HepG2 (cell line): ENCODE results near the gene MSI2. TPM values are rescaled to one million over a fixed set of nuclear protein-coding genes. Genes with fewer than 3 reads are reported as not detected.
A peak's percentile ranks its signal among the peaks of the same experiment; 100 is the strongest.

ENCODE experiments used
- ATAC-seq: fragments of 200-7000 bp; cut with Tn5 transposase; 3 replicates; pipeline ENCODE4 v1.9.1; 2020; ENCODE audit warnings: mild to moderate bottlenecking, moderate library complexity
- BruUV-seq: library from RNA; stranded (reverse); fragments of 400-500 nt; replicated peaks from 2 replicates; lab custom pipeline; 2021; lab: Mats Ljungman, UMichigan
- CTCF ChIA-PET: fragments of 300-600 bp; formaldehyde crosslinking; extraction: SDS; loops from one replicate; lab custom pipeline; 2021; ENCODE audit warnings: low total read pairs, inconsistent platforms, low intra/inter-chr PET ratio; lab: Yijun Ruan, JAX
- POLR2A ChIA-PET: fragments of 350-600 bp; sonication (Branson Sonifier 250); formaldehyde crosslinking; loops from one replicate; lab custom pipeline; 2020; ENCODE audit warnings: antibody characterized with exemption, inconsistent platforms; lab: Yijun Ruan, JAX
- DNase-seq: peaks from one replicate; pipeline ENCODE4 v3.0.0-alpha.2; 2015; ENCODE audit warnings: low spot score
- FAIRE-seq: peaks from 3 replicates; lab custom pipeline; 2011; peaks lifted over from hg19 to GRCh38; lab: Jason Lieb, UNC
- H2AFZ ChIP-seq: one replicate; pipeline ENCODE4 v1.6.1; 2011; ENCODE audit warnings: low read length, inconsistent platforms
- H3K27ac ChIP-seq: fragments of 300-600 bp; 3 replicates; pipeline ENCODE4 v1.8.0; 2011; ENCODE audit warnings: mixed run types, mild to moderate bottlenecking, mixed read lengths, low read length, inconsistent platforms; ENCODE audit not compliant: insufficient read depth; ENCODE audit errors: extremely low read length
- H3K27me3 ChIP-seq, 2 experiments: fragments of 200-600 bp in 1 of 2; 2 replicates in 1 of 2; 3 replicates in 1 of 2; pipeline versions ENCODE4 v1.6.0 to v1.8.0; 2011; ENCODE audit warnings: low read length in 2 of 2, mild to moderate bottlenecking in 2 of 2, moderate library complexity in 2 of 2, inconsistent platforms in 1 of 2; ENCODE audit not compliant: insufficient read depth in 2 of 2, control insufficient read depth in 1 of 2
- H3K36me3 ChIP-seq, 2 experiments: fragments of 200-600 bp in 1 of 2; replicated peaks in 1 of 2; 2 replicates in 1 of 2; 3 replicates in 1 of 2; pipeline versions ENCODE4 v1.5.1 to v1.8.0; 2011; ENCODE audit warnings: low read length in 2 of 2, inconsistent platforms in 1 of 2; ENCODE audit not compliant: insufficient read depth in 2 of 2, control insufficient read depth in 1 of 2
- H3K4me1 ChIP-seq: 2 replicates; pipeline ENCODE4 v1.5.1; 2012; ENCODE audit warnings: low read length, inconsistent platforms; ENCODE audit not compliant: insufficient read depth
- H3K4me2 ChIP-seq: 2 replicates; pipeline ENCODE4 v1.6.0; 2011; ENCODE audit warnings: low read depth, low read length, inconsistent platforms
- H3K4me3 ChIP-seq, 3 experiments: fragments of 200-600 bp in 1 of 3; sonication (generic), shearing (Covaris generic) in 1 of 3; replicated peaks in 1 of 3; 2 replicates each; pipeline ENCODE4 v1.5.1; 2011 to 2016; ENCODE audit warnings: low read length in 3 of 3, inconsistent platforms in 2 of 3, low read depth in 2 of 3, mild to moderate bottlenecking in 2 of 3, control low read depth in 1 of 3, mixed read lengths in 1 of 3; ENCODE audit not compliant: insufficient read depth in 1 of 3
- H3K79me2 ChIP-seq: one replicate; pipeline ENCODE4 v1.6.1; 2011; ENCODE audit warnings: low read length, inconsistent platforms; ENCODE audit not compliant: insufficient read depth
- H3K9ac ChIP-seq: 2 replicates; pipeline ENCODE4 v1.6.0; 2011; ENCODE audit warnings: mild to moderate bottlenecking, low read depth, low read length, inconsistent platforms; ENCODE audit not compliant: insufficient read depth
- H3K9me3 ChIP-seq: 2 replicates; pipeline ENCODE4 v1.5.1; 2012; ENCODE audit warnings: mild to moderate bottlenecking, low read length
- H4K20me1 ChIP-seq: 2 replicates; pipeline ENCODE4 v1.6.0; 2011; ENCODE audit warnings: inconsistent platforms, mild to moderate bottlenecking, low read length, moderate library complexity; ENCODE audit not compliant: insufficient read depth
- ARHGAP35 ChIP-seq: sonication (generic); formaldehyde crosslinking; IDR thresholded peaks from 2 replicates; pipeline ENCODE4 v1.9.0; 2022; ENCODE audit warnings: mild to moderate bottlenecking, inconsistent platforms, moderate library complexity, missing genetic modification reagents, borderline replicate concordance
- KLF16 ChIP-seq, 2 experiments: sonication (generic) in 1 of 2; formaldehyde crosslinking in 1 of 2; IDR thresholded peaks; 2 replicates each; pipeline versions ENCODE4 v1.6.1 to v1.8.0; 2016 to 2023; ENCODE audit warnings: missing genetic modification reagents in 2 of 2, missing compliant biosample characterization in 1 of 2
- NFE2L2 ChIP-seq: fragments of 150-350 bp; IDR thresholded peaks from 2 replicates; pipeline ENCODE4 v1.6.1; 2014; ENCODE audit warnings: low read length
- RAD21 ChIP-seq: fragments of 450-650 bp; formaldehyde crosslinking; IDR thresholded peaks from 2 replicates; pipeline ENCODE4 v1.5.0; 2020; ENCODE audit warnings: mild to moderate bottlenecking
- XBP1 ChIP-seq: sonication (generic); formaldehyde crosslinking; IDR thresholded peaks from 2 replicates; pipeline ENCODE4 v1.5.0; 2020; ENCODE audit warnings: missing genetic modification reagents
- ZBTB21 ChIP-seq: sonication (generic); formaldehyde crosslinking; IDR thresholded peaks from 2 replicates; pipeline ENCODE4 v1.4.0; 2020; ENCODE audit warnings: missing genetic modification reagents
- ZFP37 ChIP-seq: sonication (generic); formaldehyde crosslinking; IDR thresholded peaks from 2 replicates; pipeline ENCODE4 v1.4.0; 2020; ENCODE audit warnings: missing genetic modification reagents, borderline replicate concordance
- ZNF101 ChIP-seq: sonication (generic); formaldehyde crosslinking; IDR thresholded peaks from 2 replicates; pipeline ENCODE4 v1.4.0; 2020; ENCODE audit warnings: mild to moderate bottlenecking, low read depth, missing genetic modification reagents, borderline replicate concordance
- ZNF350 ChIP-seq: sonication (generic); formaldehyde crosslinking; IDR thresholded peaks from 2 replicates; pipeline ENCODE4 v1.4.0; 2020; ENCODE audit warnings: mild to moderate bottlenecking, low read depth, missing genetic modification reagents, borderline replicate concordance
- ZNF563 ChIP-seq: sonication (generic); formaldehyde crosslinking; IDR thresholded peaks from 2 replicates; pipeline ENCODE4 v1.8.0; 2022; ENCODE audit warnings: mild to moderate bottlenecking, moderate library complexity, missing genetic modification reagents
- ZNF768 ChIP-seq: sonication (generic); formaldehyde crosslinking; IDR thresholded peaks from 2 replicates; pipeline ENCODE4 v1.4.0; 2020; ENCODE audit warnings: missing genetic modification reagents
- ZNF782 ChIP-seq: sonication (generic); formaldehyde crosslinking; IDR thresholded peaks from 2 replicates; pipeline ENCODE4 v1.4.0; 2020; ENCODE audit warnings: missing genetic modification reagents, mild to moderate bottlenecking, borderline replicate concordance
- ZSCAN22 ChIP-seq: sonication (generic); formaldehyde crosslinking; IDR thresholded peaks from 2 replicates; pipeline ENCODE4 v1.4.0; 2020; ENCODE audit warnings: mild to moderate bottlenecking, missing genetic modification reagents
- WGBS: methylation state at CpG from one replicate; pipeline ENCODE4 v1.1.6; 2017; ENCODE audit warnings: low lambda C conversion rate; 5-methylcytosine and 5-hydroxymethylcytosine counted together
- in situ Hi-C: cut with HindIII; loops from 2 replicates; pipeline ENCODE4 v1.10.0; 2017; ENCODE audit warnings: low pct_unique_long_range_greater_than_20kb; ENCODE audit not compliant: extremely low pct_ligation_motif_present
- intact Hi-C: fragments of 100-400 bp; cut with micrococcal nuclease; formaldehyde crosslinking; loops from one replicate; pipeline ENCODE4 v1.10.0; 2022; ENCODE audit not compliant: unreplicated experiment
- polyA plus RNA-seq, 8 experiments: library from polyadenylated mRNA; depleted of rRNA in 3 of 8; stranded (reverse) in 7 of 8; unstranded in 1 of 8; fragments of >200 nt; fragmentation: Illumina TruSeq in 4 of 8; extraction: Trizol in 4 of 8; gene quantifications; 2 replicates each; pipeline versions ENCODE4 v1.2.1 to v1.2.3, GENCODE V29; 2011 to 2016; ENCODE audit warnings: low read depth in 4 of 8, missing spikeins in 1 of 8, mixed read lengths in 1 of 8; ENCODE audit not compliant: insufficient read depth in 1 of 8
- total RNA-seq, 5 experiments: library from RNA; depleted of rRNA; stranded (reverse); fragments of >200 nt; fragmentation: Illumina TruSeq; extraction: Trizol; gene quantifications; 2 replicates each; pipeline ENCODE4 v1.2.3, GENCODE V29; 2016; ENCODE audit warnings: low read depth in 1 of 5
- TF ChIP-seq, protein P1 (sequence below): sonication (generic); formaldehyde crosslinking; IDR thresholded peaks from 2 replicates; pipeline ENCODE4 v1.4.0; 2020; ENCODE audit warnings: missing genetic modification reagents, borderline replicate concordance

The MSI2 gene
- total and polyA plus RNA-seq, 2 of the 13 experiments (the other 11 are each of a cell fraction or from before 2014, with no cell fraction given), result 77.5 to 78.4 TPM

DNA sequence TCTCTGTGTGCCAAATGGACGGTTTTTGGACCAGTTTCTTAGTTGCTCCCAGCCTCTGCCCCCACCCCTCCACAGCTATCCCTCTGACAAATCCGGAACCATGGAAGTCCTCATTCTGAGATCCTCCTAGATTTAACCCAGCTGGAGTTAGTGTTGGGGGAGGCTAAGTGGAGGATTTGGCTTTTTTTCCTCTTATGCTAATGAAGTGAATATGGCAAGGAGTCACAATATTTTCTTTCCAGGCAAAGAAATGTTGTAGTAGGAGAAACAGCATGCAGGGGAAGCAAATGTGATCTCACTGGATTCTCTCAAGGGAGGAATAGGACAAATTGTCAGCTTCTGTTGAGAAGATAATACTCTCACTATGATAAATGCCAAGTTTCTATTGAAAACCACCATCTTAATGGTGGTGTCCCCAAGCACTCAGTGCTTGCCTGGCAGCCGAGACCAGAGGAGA lies 159.5 kb downstream of the MSI2 start:
- POLR2A ChIA-PET, result no interaction called here
- peaks cover 58% of the 10 kb centered on the region for H3K4me1 ChIP-seq
- no peak for DNase-seq
- intact Hi-C loops, result no loop called here
- peak overlapping the region; percentile 86 for H3K27ac ChIP-seq
- peaks cover 7 to 14% of the 10 kb centered on the region in 2 experiments; a peak in 4 of 5 replicates for H3K36me3 ChIP-seq
- TF ChIP-seq ZSCAN22 (CRISPR knock-in tag) (no peak), XBP1 (CRISPR knock-in tag) (no peak), KLF16 (CRISPR knock-in tag; IDR thresholded peaks at IDR 0.05) (no peak), ZNF350 (CRISPR knock-in tag) (no peak), ZNF768 (no peak), ZNF101 (CRISPR knock-in tag) (no peak), ZNF782 (no peak), ARHGAP35 (CRISPR knock-in tag) (no peak), RAD21 (CRISPR knock-in tag) (no peak), ZNF563 (no peak), ZBTB21 (CRISPR knock-in tag) (no peak), ZFP37 (CRISPR knock-in tag) (no peak), NFE2L2 (no peak)
- TF ChIP-seq, protein P1, sequence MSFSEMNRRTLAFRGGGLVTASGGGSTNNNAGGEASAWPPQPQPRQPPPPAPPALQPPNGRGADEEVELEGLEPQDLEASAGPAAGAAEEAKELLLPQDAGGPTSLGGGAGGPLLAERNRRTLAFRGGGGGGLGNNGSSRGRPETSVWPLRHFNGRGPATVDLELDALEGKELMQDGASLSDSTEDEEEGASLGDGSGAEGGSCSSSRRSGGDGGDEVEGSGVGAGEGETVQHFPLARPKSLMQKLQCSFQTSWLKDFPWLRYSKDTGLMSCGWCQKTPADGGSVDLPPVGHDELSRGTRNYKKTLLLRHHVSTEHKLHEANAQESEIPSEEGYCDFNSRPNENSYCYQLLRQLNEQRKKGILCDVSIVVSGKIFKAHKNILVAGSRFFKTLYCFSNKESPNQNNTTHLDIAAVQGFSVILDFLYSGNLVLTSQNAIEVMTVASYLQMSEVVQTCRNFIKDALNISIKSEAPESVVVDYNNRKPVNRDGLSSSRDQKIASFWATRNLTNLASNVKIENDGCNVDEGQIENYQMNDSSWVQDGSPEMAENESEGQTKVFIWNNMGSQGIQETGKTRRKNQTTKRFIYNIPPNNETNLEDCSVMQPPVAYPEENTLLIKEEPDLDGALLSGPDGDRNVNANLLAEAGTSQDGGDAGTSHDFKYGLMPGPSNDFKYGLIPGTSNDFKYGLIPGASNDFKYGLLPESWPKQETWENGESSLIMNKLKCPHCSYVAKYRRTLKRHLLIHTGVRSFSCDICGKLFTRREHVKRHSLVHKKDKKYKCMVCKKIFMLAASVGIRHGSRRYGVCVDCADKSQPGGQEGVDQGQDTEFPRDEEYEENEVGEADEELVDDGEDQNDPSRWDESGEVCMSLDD (CRISPR knock-in tag), result no peak
- peaks cover 54% of the 10 kb centered on the region for H3K79me2 ChIP-seq
- 91% methylated on average over 3 of the region's 3 CpGs for WGBS
- H4K20me1 ChIP-seq, result no peaks in the 10 kb centered on the region
- no peak overlapping the region for H3K9ac ChIP-seq
- H3K4me3 ChIP-seq, result no peak overlapping the region
- in situ Hi-C loops, result no loop called here
- no peak overlapping the region for H2AFZ ChIP-seq
- FAIRE-seq, result no peak
- no peak for ATAC-seq
- H3K9me3 ChIP-seq, result no peaks in the 10 kb centered on the region
- H3K4me2 ChIP-seq, result no peak overlapping the region
- H3K27me3 ChIP-seq, result no peaks in the 10 kb centered on the region
- CTCF ChIA-PET, result no interaction called here
- BruUV-seq, result no TSS peak
